NAMALWA (cell line): ENCODE measurements around the gene TECTA.

Experiments
- DNase-seq: peaks from one replicate; pipeline ENCODE4 v3.0.0-alpha.2; 2015; ENCODE audit warnings: low spot score

Gene TECTA

DNA sequence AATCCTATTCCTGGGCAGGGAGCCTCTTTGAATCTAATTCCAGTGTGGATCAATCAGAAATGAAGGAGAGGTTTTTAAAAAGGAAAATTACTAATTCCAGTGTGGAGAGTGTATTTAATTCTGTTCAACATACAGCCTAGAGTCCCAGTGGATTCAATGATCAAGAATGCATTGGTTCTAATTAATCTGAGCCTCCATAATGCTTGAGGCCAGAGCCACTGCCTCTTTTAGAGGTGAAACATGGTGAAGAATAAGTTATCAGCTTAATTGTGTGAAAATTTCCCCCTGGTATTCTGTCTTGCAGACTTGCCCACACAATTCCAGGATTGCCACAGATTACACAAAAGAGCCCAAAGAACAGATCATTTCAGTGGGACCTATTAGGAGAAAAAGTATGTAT, 87.7 kb downstream of the TECTA start:
- DNase-seq = no peak

DNA sequence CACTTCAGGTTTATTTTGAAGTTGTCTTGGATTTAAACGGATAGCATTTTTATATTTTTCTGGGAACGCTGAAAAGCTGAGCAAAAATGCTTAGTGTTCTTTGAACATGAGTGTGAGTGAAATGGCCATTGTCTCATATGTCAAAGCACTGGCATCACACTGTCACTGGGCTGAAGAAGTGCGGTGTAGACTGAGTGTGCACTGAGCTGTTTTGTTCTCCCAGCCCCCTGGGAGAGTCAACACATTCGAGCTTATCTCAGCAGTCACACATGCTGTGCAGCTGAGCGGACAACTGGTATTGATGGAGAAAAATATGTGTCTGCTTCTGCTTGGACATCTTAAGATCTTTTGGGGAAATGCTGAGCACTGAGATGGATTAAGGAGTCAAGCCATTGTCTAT, 90.8 kb downstream of the TECTA start:
- no peak for DNase-seq

DNA sequence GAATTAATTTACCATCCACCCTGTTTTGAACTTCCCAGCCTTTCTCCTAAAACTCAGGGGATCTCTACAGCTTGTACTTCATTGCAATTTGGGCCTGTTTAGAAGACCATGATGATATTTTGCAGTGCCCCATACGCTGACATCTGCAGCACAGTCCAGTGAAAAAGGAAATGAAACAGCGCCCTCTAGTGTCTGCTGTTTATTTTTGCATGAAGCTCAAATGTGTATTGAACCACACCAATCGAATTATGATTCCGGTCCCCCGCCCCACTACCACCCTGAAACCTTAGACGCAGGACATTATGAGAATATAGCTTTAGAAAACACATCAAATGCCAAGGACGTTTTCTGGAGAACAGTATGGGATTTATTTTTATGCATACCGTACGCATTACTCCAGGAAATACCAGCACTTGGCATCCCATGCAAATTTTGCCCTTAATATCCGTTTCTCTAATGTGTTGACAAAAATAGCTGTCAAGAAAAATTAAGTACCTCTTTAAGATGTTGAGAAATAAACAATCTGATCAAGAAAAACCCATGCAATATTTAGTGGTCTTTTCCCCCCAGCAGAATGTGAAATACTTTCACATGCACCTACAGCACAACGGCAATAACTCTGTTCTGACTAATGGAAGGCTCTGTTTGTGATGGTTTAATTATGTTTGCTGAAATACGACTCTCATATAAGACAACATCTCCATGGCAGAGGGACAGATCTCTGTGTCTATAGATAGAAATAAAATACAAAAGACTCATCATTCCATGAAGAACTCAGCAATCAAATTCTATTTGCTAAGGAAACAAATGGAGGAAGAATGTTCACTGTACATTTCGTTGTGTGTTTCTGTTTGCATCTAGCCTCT, 93.9 kb downstream of the TECTA start:
- peak; percentile 85 for DNase-seq

DNA sequence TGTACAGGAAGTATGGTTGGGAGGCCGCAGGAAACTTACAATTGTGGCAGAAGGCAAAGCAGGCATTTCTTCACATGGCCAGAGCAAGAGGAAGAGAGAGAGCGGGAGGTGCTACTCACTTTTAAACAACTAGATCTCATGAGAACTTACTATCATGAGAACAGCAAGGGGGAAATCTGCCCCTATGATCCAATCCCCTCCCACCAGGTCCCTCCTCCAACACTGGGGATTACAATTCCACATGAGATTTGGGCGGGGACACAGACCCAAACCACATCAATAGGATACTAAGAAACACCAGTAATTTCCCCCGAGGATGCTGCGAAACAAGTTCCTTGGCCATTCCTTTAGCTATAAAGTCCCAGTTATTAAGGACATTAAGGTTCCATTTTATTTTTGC, 97.4 kb downstream of the TECTA start:
- no peak for DNase-seq

DNA sequence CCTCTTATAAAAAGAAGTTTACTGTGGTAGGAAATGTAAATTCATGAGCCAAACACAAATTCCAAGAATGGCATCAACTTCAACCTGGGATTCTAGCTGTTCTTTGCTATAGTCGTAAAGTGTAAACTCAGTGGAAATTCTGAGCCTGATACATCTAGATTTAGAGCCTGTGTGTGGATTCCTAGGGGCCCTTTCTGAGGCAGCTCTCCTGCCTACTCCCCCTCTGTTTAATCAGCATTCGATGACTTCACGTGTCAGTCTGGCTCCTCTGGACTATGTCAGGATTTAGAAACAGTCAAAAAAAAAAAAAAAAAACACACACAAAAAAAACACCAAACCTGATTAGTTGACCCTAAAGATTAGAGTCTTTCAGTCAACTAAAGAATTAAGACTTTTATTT, 98.5 kb downstream of the TECTA start:
- DNase-seq = no peak

DNA sequence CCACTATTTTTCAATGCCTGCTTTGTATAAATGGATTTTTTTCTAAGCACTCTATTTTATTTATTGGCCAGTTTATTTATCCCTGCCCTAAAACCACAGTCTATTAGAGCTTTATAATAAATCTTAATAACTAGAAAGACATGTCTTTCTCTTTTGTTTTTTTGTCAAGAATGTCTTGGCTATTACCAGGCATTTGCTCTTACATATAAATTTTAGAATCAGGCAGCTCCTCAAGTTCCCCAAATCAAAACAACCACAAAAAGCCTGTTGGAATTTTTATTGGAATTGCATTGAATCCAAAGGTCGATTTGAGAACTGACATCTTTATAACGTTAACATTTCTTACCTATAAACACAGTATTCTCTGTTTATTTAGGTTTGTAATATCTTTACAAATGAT, 105.8 kb downstream of the TECTA start:
- DNase-seq = no peak

DNA sequence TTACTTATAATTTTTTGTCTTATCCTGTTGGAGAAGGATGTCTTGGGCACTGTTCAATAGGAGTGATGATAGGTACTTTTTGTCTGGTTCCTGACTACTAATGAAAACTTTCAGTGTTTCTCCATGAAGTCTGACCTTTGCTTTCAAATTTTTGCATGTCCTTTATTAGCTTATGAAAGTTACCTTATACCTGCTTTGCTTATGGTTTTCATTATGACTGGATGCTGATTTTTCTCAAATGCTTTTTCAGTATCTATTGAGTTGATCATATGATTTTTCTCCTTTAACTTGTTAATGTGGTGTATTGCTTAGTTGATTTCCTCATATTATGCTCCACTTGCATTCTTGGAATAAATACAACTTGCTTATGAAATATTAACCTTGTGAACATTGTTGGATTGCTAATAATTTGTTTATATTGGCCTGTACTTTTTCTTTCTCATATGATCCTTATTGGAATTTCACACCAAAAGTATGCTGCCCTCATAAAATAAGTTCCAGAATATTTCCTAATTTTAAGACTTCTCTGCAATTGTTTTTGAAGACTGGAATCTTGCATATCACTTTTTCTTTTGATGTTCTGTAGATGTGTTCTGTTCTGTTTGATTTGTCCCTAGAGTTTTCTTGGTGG, 106.6 kb downstream of the TECTA start:
- no peak for DNase-seq

DNA sequence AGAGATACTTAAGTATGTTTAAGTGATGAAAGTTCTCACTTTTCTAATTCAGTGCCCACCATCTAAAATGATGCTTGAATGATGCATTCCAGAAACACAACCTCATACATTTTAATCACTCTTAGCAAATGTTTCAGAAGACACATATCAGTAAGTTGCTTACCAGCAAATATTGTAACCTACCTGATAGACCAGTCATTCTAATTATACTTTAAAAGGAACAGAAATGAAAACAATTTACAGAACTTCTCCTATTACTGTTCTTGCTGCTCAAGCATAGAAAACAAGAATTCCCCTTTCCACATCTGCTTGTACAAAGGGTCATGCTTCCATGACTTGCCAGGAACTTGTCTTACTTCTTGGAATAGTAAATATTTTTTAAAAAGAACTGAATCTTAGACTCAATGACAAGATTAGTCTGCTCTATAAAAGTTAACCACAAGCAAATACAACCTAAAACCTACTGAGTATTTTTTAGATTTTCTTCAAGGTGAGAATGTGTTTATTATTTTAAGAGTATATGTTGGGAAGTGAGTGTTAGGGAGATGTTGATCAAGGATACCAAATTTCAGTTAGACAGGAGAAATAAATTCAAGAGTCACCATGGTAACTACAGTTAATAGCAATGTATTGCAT, 109.5 kb downstream of the TECTA start:
- no peak for DNase-seq

DNA sequence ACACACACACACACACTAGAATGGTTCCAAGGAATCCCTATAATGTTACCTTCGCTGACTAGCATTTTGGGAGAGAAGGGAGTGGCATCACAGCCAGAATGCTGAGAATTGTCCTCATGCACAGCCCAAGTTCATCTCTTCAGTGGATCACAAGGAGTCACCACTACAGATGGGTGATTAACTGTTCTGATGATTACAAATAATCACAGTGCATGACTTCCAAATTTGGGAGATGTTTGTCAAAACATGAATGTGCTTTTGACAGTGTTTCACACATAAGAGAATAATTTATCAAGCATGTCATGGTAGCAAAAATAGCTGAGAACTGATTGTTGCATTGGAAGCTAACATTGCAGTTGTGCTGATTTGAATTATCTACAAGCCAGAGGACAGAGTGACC, 110.6 kb downstream of the TECTA start:
- no peak for DNase-seq

DNA sequence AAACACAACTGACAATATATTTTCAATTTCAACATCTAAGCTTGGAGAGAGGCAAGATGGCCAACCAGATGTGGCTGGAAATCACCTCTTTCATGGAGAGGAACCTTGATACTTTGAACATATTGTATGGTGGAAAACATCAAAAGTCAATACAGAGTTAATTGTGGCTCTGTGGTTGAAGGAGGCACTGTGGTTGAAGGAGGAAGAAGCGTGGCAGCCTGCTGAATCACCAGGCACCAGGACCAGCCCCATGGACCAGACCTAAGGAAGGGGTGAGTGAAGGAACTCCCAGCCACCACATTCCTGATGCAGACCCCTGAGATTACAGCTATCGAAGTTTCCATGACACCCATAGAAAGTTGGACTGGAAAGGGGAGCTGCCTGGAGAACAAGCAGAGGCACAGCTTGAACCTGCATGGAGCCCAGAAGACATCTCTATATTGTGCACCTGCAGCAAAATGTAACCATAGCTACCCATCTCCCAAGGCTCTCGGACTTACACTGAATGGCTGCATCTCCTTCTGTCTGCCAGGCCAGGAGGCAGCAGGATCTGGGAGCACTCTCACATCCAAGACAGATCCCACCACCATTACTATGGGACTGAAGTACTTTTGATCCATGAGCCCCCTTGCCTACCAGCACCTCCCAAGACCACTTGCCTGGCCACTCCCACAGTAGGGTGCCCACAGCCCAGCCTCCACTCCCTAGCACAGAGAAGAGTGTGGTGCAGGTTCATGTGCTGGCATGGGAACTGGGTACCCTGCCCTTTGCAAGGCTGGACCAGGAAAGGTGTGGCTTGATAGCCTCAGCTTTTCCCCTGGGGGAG, 111.7 kb downstream of the TECTA start:
- no peak for DNase-seq

DNA sequence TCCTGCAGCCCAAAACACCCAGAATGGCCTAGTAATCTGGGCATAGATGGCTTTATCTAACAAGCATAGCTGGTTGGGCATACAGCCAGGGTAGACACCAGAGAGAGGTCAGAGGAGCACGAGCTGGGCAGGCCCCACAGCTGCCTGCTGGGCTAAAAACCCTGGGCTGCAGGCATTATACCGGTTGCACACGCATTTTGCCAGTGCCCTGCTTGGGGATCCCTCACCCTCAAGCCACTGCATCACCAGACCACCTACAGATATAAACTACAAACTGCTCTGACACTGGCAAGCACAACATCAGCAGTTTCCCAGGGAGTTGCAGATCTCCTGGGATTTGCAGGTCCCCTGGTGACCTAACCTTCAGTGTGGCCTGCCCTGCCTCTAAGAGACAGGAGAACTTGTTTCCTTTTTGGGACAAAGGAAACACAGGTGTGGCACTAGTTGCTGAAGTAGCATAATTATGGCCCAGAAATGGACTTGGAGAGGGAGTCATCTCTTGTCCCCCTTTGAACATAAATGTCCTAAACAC, 112.4 kb downstream of the TECTA start:
- no peak for DNase-seq

DNA sequence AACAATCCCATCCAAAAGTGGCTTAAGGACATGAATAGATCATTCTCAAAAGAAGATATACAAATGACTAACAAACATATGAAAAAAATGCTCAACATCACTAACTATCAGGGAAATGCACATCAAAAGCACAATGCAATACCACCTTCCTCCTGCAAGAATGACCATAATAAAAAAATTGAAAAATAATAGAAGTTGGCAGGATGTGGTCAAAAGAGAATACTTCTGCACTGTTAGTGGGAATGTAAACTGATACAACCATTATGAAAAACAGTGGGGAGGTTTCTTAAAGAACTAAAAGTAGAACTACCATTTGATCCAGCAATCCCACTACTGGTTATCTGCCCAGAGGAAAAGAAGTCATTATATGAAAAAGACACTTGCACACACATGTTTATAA, 113.8 kb downstream of the TECTA start:
- no peak for DNase-seq

DNA sequence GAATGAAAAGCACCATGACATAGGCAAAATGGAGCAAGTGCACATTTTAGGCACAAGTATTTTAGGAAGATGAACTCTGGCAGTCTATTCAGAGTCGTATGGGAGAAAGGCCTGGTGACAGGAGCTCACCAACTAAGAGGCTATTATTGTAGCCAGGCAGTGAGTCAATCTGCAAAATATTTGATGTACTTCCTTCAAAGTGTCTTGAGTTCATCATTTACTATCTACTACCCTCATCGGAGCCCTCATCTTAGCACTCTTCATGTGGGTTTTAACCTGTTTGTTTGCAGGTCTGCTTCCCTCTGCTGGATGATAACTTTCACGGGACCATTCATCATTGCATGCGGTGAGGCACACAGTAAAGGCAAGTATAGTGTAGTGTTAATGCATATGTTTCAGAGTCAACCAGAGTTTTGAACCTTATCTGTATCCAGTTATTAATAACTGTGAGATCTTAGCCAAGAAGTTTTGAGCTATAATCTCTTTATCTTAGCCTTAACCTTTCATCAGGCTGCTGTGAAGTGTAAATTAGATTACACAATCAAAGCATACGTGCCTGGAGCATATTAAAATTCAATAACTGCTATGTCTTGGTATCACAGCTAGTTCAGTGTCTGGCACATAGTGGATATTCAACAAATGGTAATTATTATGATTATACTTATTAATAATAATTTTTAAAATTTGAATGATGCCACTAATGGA, 120.6 kb downstream of the TECTA start:
- no peak for DNase-seq

DNA sequence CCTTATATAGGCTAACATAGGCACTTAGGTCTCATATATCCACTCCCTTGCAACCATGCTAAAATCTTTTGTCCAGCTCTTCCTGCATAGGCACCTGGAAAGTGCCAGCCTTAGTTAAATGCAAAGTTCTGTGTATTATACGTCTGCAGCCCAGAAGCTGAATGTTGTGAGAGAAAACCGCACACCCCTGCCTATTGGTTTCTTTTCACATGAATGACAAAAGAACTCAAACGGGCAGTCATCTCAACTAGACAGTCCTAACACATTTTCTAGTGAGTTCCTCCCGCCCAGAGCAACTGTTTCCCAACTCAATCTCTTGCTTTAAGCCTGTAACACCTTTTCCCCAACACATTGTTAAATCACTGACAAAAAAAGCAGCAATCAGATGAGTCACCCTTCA, 122.1 kb downstream of the TECTA start:
- no peak for DNase-seq

DNA sequence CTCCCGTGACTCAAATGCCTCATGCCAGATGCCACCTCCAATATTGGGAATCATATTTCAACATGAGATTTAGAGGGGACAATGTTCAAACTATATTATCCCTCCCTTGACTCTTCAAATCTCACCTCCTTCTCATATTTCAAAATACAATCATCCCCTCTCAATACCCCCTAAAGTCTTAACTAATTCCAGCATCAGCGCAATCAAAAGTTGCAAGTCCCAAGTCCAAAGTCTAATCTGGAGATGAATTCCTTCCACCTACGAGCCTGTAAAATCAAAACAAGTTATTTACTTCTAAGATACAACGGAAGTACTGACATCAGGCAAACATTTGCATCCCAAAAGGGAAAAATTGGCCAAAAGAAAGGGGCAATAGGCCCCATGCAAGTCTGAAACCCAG, 124.3 kb downstream of the TECTA start:
- DNase-seq = no peak

DNA sequence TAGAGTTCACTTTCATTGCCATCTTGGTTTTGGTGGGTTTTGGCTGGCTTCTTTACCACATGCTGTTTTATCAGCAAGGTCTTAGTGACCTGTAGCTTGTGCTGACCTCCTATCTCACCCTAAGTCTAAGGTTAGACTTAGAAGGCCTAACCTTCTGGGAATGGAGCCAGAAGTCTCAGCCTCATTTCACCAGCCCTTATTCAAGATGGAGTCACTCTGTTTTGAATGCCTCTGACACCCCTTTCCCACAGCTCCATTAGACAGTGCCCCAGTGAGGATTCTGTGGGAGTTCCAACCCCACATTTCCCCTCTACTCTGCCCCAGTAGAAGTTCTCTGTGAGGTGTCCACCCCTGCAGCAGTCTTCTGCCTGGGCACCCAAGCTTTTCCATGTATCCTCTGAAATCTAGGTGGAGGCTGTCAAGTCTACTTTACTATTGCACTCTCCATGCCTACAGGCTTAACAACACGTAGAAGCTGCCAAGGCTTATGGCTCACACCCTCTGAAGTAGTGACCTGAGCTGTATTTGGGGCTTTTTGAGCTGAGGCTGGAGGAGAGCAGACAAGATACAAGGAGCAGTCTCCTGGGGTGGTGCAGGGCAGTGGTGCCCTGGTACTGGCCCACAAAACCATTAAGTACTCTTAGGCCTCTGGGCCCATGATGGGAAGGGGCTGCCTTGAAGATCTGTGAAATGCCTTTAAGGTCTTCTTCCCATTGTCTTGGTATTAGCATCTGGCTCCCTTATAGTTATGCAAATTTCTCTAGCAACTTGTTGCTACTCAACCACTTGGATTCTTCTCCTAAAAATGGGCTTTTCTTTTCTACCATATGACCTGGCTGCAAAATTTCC, 125.6 kb downstream of the TECTA start:
- peak; percentile 50 for DNase-seq

DNA sequence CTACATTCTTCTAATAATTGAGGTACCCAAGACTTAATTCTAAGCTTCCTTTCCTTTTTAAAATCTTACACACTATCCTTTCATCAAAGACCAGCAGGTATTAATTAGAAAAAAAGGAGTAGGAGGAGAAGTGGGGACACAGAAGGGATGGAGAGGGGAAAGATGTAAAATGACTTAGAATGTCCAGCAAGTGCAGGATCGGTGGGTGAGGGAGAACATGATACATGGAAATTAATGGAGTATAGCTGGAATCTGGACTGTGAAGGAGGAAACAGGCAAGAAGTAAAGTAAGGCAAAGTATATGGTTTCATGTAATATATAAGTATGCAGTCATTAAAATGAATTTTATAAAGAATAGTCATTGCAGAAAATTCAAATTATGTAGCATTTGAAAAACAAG, 127.8 kb downstream of the TECTA start:
- DNase-seq = no peak

DNA sequence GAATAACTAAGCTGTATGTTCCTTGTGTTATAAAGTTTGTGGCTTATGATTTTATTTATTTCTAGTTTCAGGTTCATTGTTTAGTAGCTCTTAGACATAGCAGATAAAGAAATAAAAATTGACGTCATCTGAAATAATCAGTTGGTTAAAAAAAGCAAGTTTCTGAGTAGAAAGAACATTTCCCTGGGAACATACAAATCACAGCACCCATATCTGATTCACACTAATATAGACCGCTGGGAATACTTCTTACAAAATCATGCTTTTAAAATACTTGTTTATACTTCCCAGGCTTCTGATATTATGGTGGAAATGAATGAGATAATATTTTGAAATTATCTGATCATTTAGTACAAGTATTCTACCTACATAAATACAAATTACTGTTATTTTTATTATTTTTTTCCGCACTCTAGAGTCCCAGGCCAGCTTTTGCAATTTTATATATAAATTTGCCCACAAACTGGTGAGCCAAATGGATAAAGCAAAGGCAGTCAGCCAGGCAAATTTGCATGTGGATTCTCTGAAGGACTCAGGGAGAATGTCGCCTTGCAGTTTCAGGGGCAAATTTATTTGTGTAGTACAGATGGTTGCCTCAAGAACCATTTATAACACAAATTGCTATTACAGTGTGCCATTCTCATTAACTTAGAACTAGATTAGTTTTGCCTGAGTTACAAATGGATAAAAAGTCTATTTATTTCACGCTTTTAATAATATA, 128.6 kb downstream of the TECTA start:
- no peak for DNase-seq

DNA sequence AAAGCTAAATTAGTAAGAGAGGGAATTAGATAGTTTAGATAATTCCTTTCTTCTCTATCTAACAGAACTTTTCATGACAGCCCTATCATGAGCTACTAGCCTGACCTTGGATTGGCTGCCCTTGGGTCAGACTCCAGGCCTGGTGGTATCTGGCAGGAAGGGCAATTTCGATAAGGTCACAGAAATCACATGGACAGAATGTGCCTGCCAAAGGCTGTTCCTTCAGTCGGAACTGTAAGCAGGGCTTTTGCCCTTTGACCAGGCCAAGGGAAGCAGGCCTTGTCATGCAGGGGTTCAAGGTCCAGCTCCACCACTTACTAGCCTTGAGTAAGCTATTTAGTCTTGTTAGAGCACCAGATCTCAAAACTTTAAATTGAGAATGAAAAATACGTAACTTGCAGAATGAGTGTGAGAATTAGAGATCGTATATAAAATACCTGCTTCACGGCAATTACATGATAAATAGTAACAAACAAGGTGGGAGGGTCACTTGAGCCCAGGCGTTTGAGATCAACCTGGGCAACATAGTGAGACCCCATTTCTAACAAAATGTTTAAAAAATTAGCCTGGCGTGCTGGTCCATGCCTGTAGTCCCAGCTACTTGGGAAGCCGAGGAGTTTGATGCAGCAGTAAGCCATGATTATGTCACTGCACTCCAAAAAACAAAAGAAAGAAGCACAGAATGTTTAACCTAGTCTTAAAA, 130.7 kb downstream of the TECTA start:
- DNase-seq = no peak
